IMR-90 (cell line): ENCODE data around the gene OSGEP. TPM values are rescaled to one million over a fixed set of nuclear protein-coding genes. Genes with fewer than 3 reads are reported as not detected.
A peak's percentile ranks its signal among the peaks of the same experiment; 100 is the strongest.

Source experiments
- ATAC-seq: fragments of 200-7000 bp; cut with Tn5 transposase; 2 replicates; pipeline ENCODE4 v1.9.1; 2020; ENCODE audit warnings: low read depth, mild to moderate bottlenecking, moderate library complexity
- BruUV-seq: library from RNA; stranded (reverse); fragments of 400-500 nt; replicated peaks from 2 replicates; lab custom pipeline; 2021; lab: Mats Ljungman, UMichigan
- CTCF ChIA-PET: fragments of 300-600 bp; formaldehyde crosslinking; extraction: SDS; loops from one replicate; lab custom pipeline; 2021; ENCODE audit warnings: antibody characterized with exemption; lab: Yijun Ruan, JAX
- POLR2A ChIA-PET: fragments of 300-600 bp; sonication (Branson Sonifier 250); formaldehyde crosslinking; loops from one replicate; lab custom pipeline; 2022; ENCODE audit warnings: antibody characterized with exemption; ENCODE audit not compliant: unreplicated experiment; lab: Charles Lee
- DNase-seq: peaks from one replicate; pipeline ENCODE4 v3.0.0; 2013
- H2AFZ ChIP-seq: replicated peaks from 2 replicates; pipeline ENCODE3; 2013; ENCODE audit warnings: low read length, mild to moderate bottlenecking; ENCODE audit not compliant: poor library complexity
- H2AK5ac ChIP-seq: 2 replicates; pipeline ENCODE4 v1.6.1; 2013; ENCODE audit warnings: low read depth, low read length, inconsistent platforms
- H2AK9ac ChIP-seq: replicated peaks from 2 replicates; pipeline ENCODE3; 2013; ENCODE audit warnings: mild to moderate bottlenecking, low read depth, low read length, moderate library complexity; ENCODE audit not compliant: poor library complexity
- H2BK120ac ChIP-seq: 2 replicates; pipeline ENCODE4 v1.6.1; 2013; ENCODE audit warnings: low read depth, low read length, inconsistent platforms
- H2BK15ac ChIP-seq: 3 replicates; pipeline ENCODE4 v1.6.1; 2013; ENCODE audit warnings: low read depth, low read length, inconsistent platforms
- H2BK20ac ChIP-seq: 2 replicates; pipeline ENCODE4 v1.6.1; 2013; ENCODE audit warnings: low read depth, mild to moderate bottlenecking, inconsistent platforms, low read length, moderate library complexity
- H2BK5ac ChIP-seq: 2 replicates; pipeline ENCODE4 v1.6.1; 2013; ENCODE audit warnings: mild to moderate bottlenecking, low read depth, low read length, inconsistent platforms; ENCODE audit not compliant: poor library complexity, severe bottlenecking
- H3K14ac ChIP-seq: replicated peaks from 2 replicates; pipeline ENCODE4 v1.6.1; 2013; ENCODE audit warnings: low read depth, low read length, inconsistent platforms
- H3K18ac ChIP-seq: 2 replicates; pipeline ENCODE4 v1.6.1; 2013; ENCODE audit warnings: low read depth, low read length, control low read depth
- H3K23ac ChIP-seq: 2 replicates; pipeline ENCODE4 v1.6.1; 2013; ENCODE audit warnings: low read depth, low read length, inconsistent platforms
- H3K27ac ChIP-seq: 2 replicates; pipeline ENCODE4 v1.5.1; 2013; ENCODE audit warnings: mild to moderate bottlenecking, control low read depth, low read length; ENCODE audit not compliant: insufficient read depth
- H3K27me3 ChIP-seq: 2 replicates; pipeline ENCODE4 v1.6.1; 2013; ENCODE audit warnings: low read length; ENCODE audit not compliant: control insufficient read depth, insufficient read depth
- H3K36me3 ChIP-seq: 2 replicates; pipeline ENCODE4 v1.6.1; 2013; ENCODE audit warnings: low read length, mixed read lengths; ENCODE audit not compliant: control insufficient read depth, insufficient read depth
- H3K4ac ChIP-seq: 2 replicates; pipeline ENCODE4 v1.6.1; 2013; ENCODE audit warnings: low read depth, low read length, inconsistent platforms
- H3K4me1 ChIP-seq: 2 replicates; pipeline ENCODE4 v1.6.1; 2013; ENCODE audit warnings: low read length, mixed read lengths; ENCODE audit not compliant: control insufficient read depth, insufficient read depth
- H3K4me2 ChIP-seq: 2 replicates; pipeline ENCODE4 v1.6.1; 2013; ENCODE audit warnings: low read depth, mild to moderate bottlenecking, control low read depth, low read length, moderate library complexity
- H3K4me3 ChIP-seq: 2 replicates; pipeline ENCODE4 v1.5.1; 2013; ENCODE audit warnings: low read depth, mild to moderate bottlenecking, control low read depth, low read length, moderate library complexity; ENCODE audit not compliant: insufficient read depth
- H3K56ac ChIP-seq: 2 replicates; pipeline ENCODE4 v1.6.1; 2013; ENCODE audit warnings: low read length, inconsistent platforms; ENCODE audit not compliant: insufficient read depth; ENCODE audit errors: extremely low read depth
- H3K79me1 ChIP-seq, 2 experiments: 2 replicates each; pipeline ENCODE4 v1.6.1; 2013; ENCODE audit warnings: low read length in 2 of 2, inconsistent platforms in 1 of 2, low read depth in 1 of 2
- H3K9ac ChIP-seq: 2 replicates; pipeline ENCODE4 v1.6.1; 2013; ENCODE audit warnings: low read depth, low read length, control low read depth
- H3K9me1 ChIP-seq: 2 replicates; pipeline ENCODE4 v1.6.1; 2013; ENCODE audit warnings: low read length, inconsistent platforms; ENCODE audit not compliant: insufficient read depth
- H3K9me3 ChIP-seq: 2 replicates; pipeline ENCODE4 v1.6.1; 2013; ENCODE audit warnings: low read length; ENCODE audit not compliant: control insufficient read depth, insufficient read depth
- H4K20me1 ChIP-seq: 2 replicates; pipeline ENCODE4 v1.6.1; 2013; ENCODE audit warnings: low read length, inconsistent platforms; ENCODE audit not compliant: insufficient read depth
- H4K5ac ChIP-seq: 2 replicates; pipeline ENCODE4 v1.6.1; 2013; ENCODE audit warnings: mild to moderate bottlenecking, low read depth, low read length, control low read depth
- H4K8ac ChIP-seq, 2 experiments: 2 replicates each; pipeline ENCODE4 v1.6.1; 2013; ENCODE audit warnings: low read depth in 2 of 2, low read length in 2 of 2, control low read depth in 1 of 2, inconsistent platforms in 1 of 2
- H4K91ac ChIP-seq: 2 replicates; pipeline ENCODE4 v1.6.1; 2013; ENCODE audit warnings: low read depth, low read length, inconsistent platforms; ENCODE audit not compliant: insufficient read depth
- BHLHE40 ChIP-seq: fragments of 150-350 bp; IDR thresholded peaks from 2 replicates; pipeline ENCODE4 v1.6.1; 2016; ENCODE audit warnings: mild to moderate bottlenecking, low read depth, low read length
- CEBPB ChIP-seq: IDR thresholded peaks from 2 replicates; pipeline ENCODE4 v1.6.1; 2012; ENCODE audit warnings: low read depth, low read length, improper control_type of control experiment
- CTCF ChIP-seq: conservative IDR thresholded peaks from 2 replicates; pipeline ENCODE4 v1.5.1; 2012; ENCODE audit warnings: mild to moderate bottlenecking, low read depth, low read length, improper control_type of control experiment
- ELK1 ChIP-seq: fragments of 150-350 bp; IDR thresholded peaks from 2 replicates; pipeline ENCODE4 v1.6.1; 2016; ENCODE audit warnings: low read depth, mild to moderate bottlenecking, low read length, moderate library complexity, borderline replicate concordance
- FOS ChIP-seq: fragments of 150-350 bp; IDR thresholded peaks from 2 replicates; pipeline ENCODE4 v1.6.1; 2016; ENCODE audit warnings: low read depth, low read length
- MXI1 ChIP-seq: IDR thresholded peaks from 2 replicates; pipeline ENCODE4 v1.6.1; 2012; ENCODE audit warnings: low read depth, mild to moderate bottlenecking, low read length, moderate library complexity, borderline replicate concordance
- POLR2A ChIP-seq: IDR thresholded peaks from 2 replicates; pipeline ENCODE4 v1.6.1; 2012; ENCODE audit warnings: mild to moderate bottlenecking, low read depth, low read length
- RCOR1 ChIP-seq: IDR thresholded peaks from 2 replicates; pipeline ENCODE4 v1.6.1; 2012; ENCODE audit warnings: mild to moderate bottlenecking, low read length, improper control_type of control experiment; ENCODE audit not compliant: insufficient replicate concordance
- SMC3 ChIP-seq: fragments of 150-350 bp; IDR thresholded peaks from 2 replicates; pipeline ENCODE4 v1.6.1; 2016; ENCODE audit warnings: low read depth, mild to moderate bottlenecking, antibody characterized with exemption, low read length, moderate library complexity
- WGBS, 2 experiments: methylation state at CpG; one replicate each; pipeline versions ENCODE4 v1.1.5 to v1.1.7; 2013; ENCODE audit warnings: missing lambda C conversion rate in 2 of 2; ENCODE audit not compliant: insufficient read length in 1 of 2; ENCODE audit errors: extremely low coverage in 2 of 2; 5-methylcytosine and 5-hydroxymethylcytosine counted together
- dilution Hi-C: fragments of 300-500 bp; cut with HindIII; formaldehyde crosslinking; loops from one replicate; pipeline ENCODE4 v1.14.3; 2018; ENCODE audit warnings: low sequenced_read_pairs; ENCODE audit not compliant: unreplicated experiment
- in situ Hi-C: fragments of 300-500 bp; cut with MboI; formaldehyde crosslinking; loops from 3 replicates; pipeline ENCODE4 v1.14.3; 2019; ENCODE audit warnings: low sequenced_read_pairs, inconsistent platforms, mixed read lengths
- intact Hi-C: fragments of 100-400 bp; cut with micrococcal nuclease; formaldehyde crosslinking; loops from 2 replicates; pipeline ENCODE4 v1.10.0; 2022
- polyA plus RNA-seq, 3 experiments: library from polyadenylated mRNA; depleted of rRNA; stranded (reverse); fragments of >200 nt; gene quantifications; 2 replicates each; pipeline ENCODE4 v1.2.3, GENCODE V29; 2012; ENCODE audit warnings: low replicate concordance in 1 of 3
- total RNA-seq: library from RNA; depleted of rRNA; stranded (reverse); fragments of >200 nt; gene quantifications from 2 replicates; pipeline ENCODE4 v1.2.3, GENCODE V29; 2012

Gene OSGEP
- total and polyA plus RNA-seq, 2 of the 4 experiments (the other 2 are of a cell fraction): 24.7 to 32.4 TPM

- Histone ChIP-seq H3K79me1 (peaks cover 29 to 51% of the 10 kb centered on the region in 2 experiments), H2AFZ (no peak overlapping the region), H3K4me3 (no peak overlapping the region), H3K36me3 (peaks cover 24% of the 10 kb centered on the region), H4K20me1 (0 out of 2 replicates have a peak, but pooled peaks cover 3% of the 10 kb centered on the region), H3K4me1 (0 out of 2 replicates have a peak, but pooled peaks cover 4% of the 10 kb centered on the region), H2BK20ac (no peak overlapping the region), H3K4me2 (no peak overlapping the region), H4K8ac (no peak overlapping the region), H3K18ac (no peak overlapping the region), H2BK15ac (no peak overlapping the region), H4K91ac (no peak overlapping the region), H3K9me1 (peaks cover 10% of the 10 kb centered on the region; the same call in 1 of the 2 replicates), H3K56ac (no peak overlapping the region), H3K14ac (no peak overlapping the region), H3K23ac (no peak overlapping the region), H3K27ac (no peak overlapping the region), H2BK120ac (no peak overlapping the region), H3K9me3 (no peaks in the 10 kb centered on the region), H3K9ac (no peak overlapping the region), H2AK5ac (no peak overlapping the region), H3K27me3 (no peaks in the 10 kb centered on the region), H2BK5ac (no peak overlapping the region), H4K5ac (no peak overlapping the region), H3K4ac (no peak overlapping the region), H2AK9ac (no peak overlapping the region)
- POLR2A ChIA-PET: no interaction called here
- intact Hi-C loops (loop anchor here (1.0 kb wide), 2 partner anchors 45 to 152 kb away; no protein-coding TSS in a partner anchor), dilution Hi-C loops (no loop called here), in situ Hi-C loops (loop anchor here (25.0 kb wide), 1 partner anchor 630 kb away; the partner anchor contains the start of gene ZNF219)
- DNase-seq (no peak), ATAC-seq (no peak)
- CTCF ChIA-PET: no interaction called here
- 94% methylated on average over 8 of the region's 13 CpGs; no CpG with 5 or more reads in 1 of the 2 experiments for whole genome bisulfite sequencing, 2 experiments
- TSS peak; percentile 89 for BruUV-seq
- TF ChIP-seq CEBPB (no peak), FOS (no peak), MXI1 (no peak), ELK1 (no peak), BHLHE40 (no peak), POLR2A (no peak), RCOR1 (no peak), SMC3 (no peak), CTCF (no peak)
Observed at GRCh38 chr14:20456971-20457370, 2.4 kb upstream of the OSGEP start.
